Loucy (cell line): ENCODE results near the gene GABRG3.

ENCODE experiments used
- H2AFZ ChIP-seq: fragments of 200-600 bp; sonication (generic); 2 replicates; pipeline ENCODE4 v1.6.0; 2016; ENCODE audit warnings: antibody characterized with exemption, mild to moderate bottlenecking, low read length, moderate library complexity
- H3F3A ChIP-seq: fragments of 200-600 bp; 2 replicates; pipeline ENCODE4 v1.6.0; 2016; ENCODE audit warnings: antibody characterized with exemption, low read depth, mild to moderate bottlenecking
- H3K27me3 ChIP-seq: fragments of 200-600 bp; sonication (generic); 2 replicates; pipeline ENCODE4 v1.6.1; 2014; ENCODE audit warnings: low read length, mild to moderate bottlenecking; ENCODE audit not compliant: insufficient read depth, poor library complexity, severe bottlenecking
- H3K36me3 ChIP-seq: fragments of 200-600 bp; sonication (generic); 2 replicates; pipeline ENCODE4 v1.6.1; 2016; ENCODE audit warnings: low read length; ENCODE audit not compliant: insufficient read depth
- H3K4me1 ChIP-seq: fragments of 200-600 bp; sonication (generic); 2 replicates; pipeline ENCODE4 v1.5.1; 2014; ENCODE audit warnings: low read length, mild to moderate bottlenecking; ENCODE audit not compliant: insufficient read depth, poor library complexity, severe bottlenecking
- H3K4me2 ChIP-seq: fragments of 200-600 bp; sonication (generic); 2 replicates; pipeline ENCODE4 v1.6.0; 2014; ENCODE audit warnings: antibody characterized with exemption, low read length, low read depth, mild to moderate bottlenecking; ENCODE audit not compliant: poor library complexity, severe bottlenecking
- H3K4me3 ChIP-seq: fragments of 200-600 bp; sonication (generic); 2 replicates; pipeline ENCODE4 v1.5.1; 2014; ENCODE audit warnings: low read length, mild to moderate bottlenecking, mixed read lengths; ENCODE audit not compliant: poor library complexity, severe bottlenecking
- H3K79me2 ChIP-seq: fragments of 200-600 bp; sonication (generic); 2 replicates; pipeline ENCODE4 v1.6.1; 2014; ENCODE audit warnings: low read length; ENCODE audit not compliant: insufficient read depth
- H3K9ac ChIP-seq: fragments of 200-600 bp; sonication (generic); 2 replicates; pipeline ENCODE4 v1.6.0; 2014; ENCODE audit warnings: mild to moderate bottlenecking, low read depth, low read length, moderate library complexity; ENCODE audit not compliant: poor library complexity, severe bottlenecking
- H3K9me2 ChIP-seq: fragments of 200-600 bp; sonication (generic); replicated peaks from 2 replicates; pipeline ENCODE4 v1.6.1; 2016; ENCODE audit warnings: low read depth, low read length, mixed read lengths
- H3K9me3 ChIP-seq: fragments of 200-600 bp; sonication (generic); 2 replicates; pipeline ENCODE4 v1.6.1; 2014; ENCODE audit warnings: mild to moderate bottlenecking, antibody characterized with exemption, low read length, low read depth; ENCODE audit not compliant: insufficient read depth
- H4K20me1 ChIP-seq: fragments of 200-600 bp; sonication (generic); 2 replicates; pipeline ENCODE4 v1.6.0; 2014; ENCODE audit warnings: antibody characterized with exemption, low read length, mild to moderate bottlenecking; ENCODE audit not compliant: insufficient read depth, poor library complexity, severe bottlenecking
- EZH2phosphoT487 ChIP-seq: fragments of 200-600 bp; IDR thresholded peaks from 2 replicates; pipeline ENCODE4 v1.6.1; 2018; ENCODE audit warnings: antibody characterized with exemption, mild to moderate bottlenecking, moderate library complexity, borderline replicate concordance
- TF ChIP-seq, protein P1 (sequence below): fragments of 200-600 bp; sonication (generic); conservative IDR thresholded peaks from 2 replicates; pipeline ENCODE4 v1.5.1; 2014; ENCODE audit warnings: mild to moderate bottlenecking, antibody characterized with exemption, low read length

The GABRG3 gene

DNA sequence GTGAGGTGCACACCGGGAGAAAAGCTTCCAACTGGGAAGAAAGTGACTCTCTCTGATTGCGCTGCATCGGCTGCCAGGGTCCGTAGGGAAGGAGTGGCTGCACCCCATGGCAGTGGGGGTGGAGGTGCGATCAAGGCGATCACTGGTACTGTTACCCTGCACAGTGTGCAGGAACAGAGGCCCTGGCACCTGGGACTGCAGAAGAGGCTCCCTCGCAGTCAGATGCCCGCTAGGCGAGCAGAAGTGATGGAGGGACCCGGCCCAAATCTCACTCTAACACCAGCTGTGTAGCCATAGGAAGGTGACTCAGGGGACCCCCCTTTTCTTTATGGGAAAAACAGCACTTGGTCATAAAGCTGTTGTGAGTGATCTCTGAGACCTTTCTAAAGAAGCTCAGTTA, 196.8 kb downstream of the GABRG3 start:
- Histone ChIP-seq H3K9me2 (no peaks in the 10 kb centered on the region), H3F3A (no peaks in the 10 kb centered on the region), H3K27me3 (no peaks in the 10 kb centered on the region), H3K4me1 (no peaks in the 10 kb centered on the region), H2AFZ (no peak overlapping the region), H3K9me3 (peaks cover 4% of the 10 kb centered on the region; the same call in 1 of the 2 replicates), H4K20me1 (no peaks in the 10 kb centered on the region), H3K79me2 (no peaks in the 10 kb centered on the region), H3K9ac (no peak overlapping the region), H3K4me2 (no peak overlapping the region), H3K4me3 (no peak overlapping the region), H3K36me3 (no peaks in the 10 kb centered on the region)
- TF ChIP-seq, protein P1, sequence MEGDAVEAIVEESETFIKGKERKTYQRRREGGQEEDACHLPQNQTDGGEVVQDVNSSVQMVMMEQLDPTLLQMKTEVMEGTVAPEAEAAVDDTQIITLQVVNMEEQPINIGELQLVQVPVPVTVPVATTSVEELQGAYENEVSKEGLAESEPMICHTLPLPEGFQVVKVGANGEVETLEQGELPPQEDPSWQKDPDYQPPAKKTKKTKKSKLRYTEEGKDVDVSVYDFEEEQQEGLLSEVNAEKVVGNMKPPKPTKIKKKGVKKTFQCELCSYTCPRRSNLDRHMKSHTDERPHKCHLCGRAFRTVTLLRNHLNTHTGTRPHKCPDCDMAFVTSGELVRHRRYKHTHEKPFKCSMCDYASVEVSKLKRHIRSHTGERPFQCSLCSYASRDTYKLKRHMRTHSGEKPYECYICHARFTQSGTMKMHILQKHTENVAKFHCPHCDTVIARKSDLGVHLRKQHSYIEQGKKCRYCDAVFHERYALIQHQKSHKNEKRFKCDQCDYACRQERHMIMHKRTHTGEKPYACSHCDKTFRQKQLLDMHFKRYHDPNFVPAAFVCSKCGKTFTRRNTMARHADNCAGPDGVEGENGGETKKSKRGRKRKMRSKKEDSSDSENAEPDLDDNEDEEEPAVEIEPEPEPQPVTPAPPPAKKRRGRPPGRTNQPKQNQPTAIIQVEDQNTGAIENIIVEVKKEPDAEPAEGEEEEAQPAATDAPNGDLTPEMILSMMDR: no peak
- no peak for TF ChIP-seq EZH2phosphoT487

DNA sequence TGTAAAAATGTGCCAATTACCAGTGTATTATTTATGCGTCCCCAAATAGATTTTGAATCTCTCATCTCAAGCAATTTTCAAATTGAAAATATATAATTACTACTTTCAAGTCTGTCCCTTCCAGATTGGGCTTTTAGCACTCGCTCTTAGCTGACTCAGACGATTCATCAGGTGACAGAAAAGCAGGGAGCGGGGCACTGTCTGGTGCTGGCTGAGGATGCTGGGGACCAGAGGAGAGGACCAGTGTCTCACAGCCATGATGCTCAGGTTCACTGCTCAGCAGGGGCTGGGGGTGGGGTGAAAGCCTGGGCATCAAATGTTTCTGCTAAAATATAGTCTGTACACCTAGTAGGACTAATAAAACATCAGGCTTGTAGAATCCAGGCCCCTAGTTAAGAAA, 199.9 kb downstream of the GABRG3 start:
- Histone ChIP-seq H2AFZ (no peak overlapping the region), H3K27me3 (no peaks in the 10 kb centered on the region), H3K9me2 (no peaks in the 10 kb centered on the region), H3K79me2 (no peaks in the 10 kb centered on the region), H3K9me3 (peaks cover 4% of the 10 kb centered on the region; the same call in 1 of the 2 replicates), H3K4me2 (no peak overlapping the region), H3K4me3 (no peak overlapping the region), H4K20me1 (no peaks in the 10 kb centered on the region), H3F3A (no peaks in the 10 kb centered on the region), H3K4me1 (no peaks in the 10 kb centered on the region), H3K9ac (no peak overlapping the region), H3K36me3 (no peaks in the 10 kb centered on the region)
- TF ChIP-seq, protein P1: no peak
- no peak for TF ChIP-seq EZH2phosphoT487

DNA sequence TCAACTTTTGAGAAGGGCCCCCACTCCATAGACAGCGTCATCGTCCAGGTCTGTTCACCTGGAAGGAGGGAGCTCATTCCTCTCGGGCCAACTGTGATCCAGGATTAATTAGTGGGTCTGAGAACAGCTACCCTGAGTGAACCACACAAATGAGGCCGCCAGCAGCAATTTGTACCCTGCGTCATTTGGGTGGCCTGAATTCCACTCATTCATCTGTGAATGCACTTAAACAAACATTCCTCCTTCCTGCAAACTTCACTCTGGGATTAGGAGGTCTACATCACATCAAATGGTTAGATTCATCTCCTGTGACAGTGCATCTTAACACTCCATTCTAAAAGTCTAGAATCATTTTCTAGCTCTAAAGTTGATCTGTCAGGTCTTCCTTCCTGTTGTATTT, 201.8 kb downstream of the GABRG3 start:
- Histone ChIP-seq H3K4me2 (no peak overlapping the region), H2AFZ (no peak overlapping the region), H3F3A (no peaks in the 10 kb centered on the region), H3K9me3 (peaks cover 3% of the 10 kb centered on the region; the same call in 1 of the 2 replicates), H3K4me3 (no peak overlapping the region), H3K4me1 (no peaks in the 10 kb centered on the region), H3K79me2 (no peaks in the 10 kb centered on the region), H3K27me3 (no peaks in the 10 kb centered on the region), H3K9ac (no peak overlapping the region), H3K36me3 (no peaks in the 10 kb centered on the region), H3K9me2 (no peaks in the 10 kb centered on the region), H4K20me1 (no peaks in the 10 kb centered on the region)
- TF ChIP-seq EZH2phosphoT487: no peak
- TF ChIP-seq, protein P1: no peak
